Tibial artery (tissue), 4 donors: Measurements from ENCODE around the gene SLC39A3.

Experiments used
- DNase-seq, 2 donors: peaks; one replicate each; pipeline ENCODE4 v3.0.0-alpha.2; 2019
- H3K27ac ChIP-seq, 2 donors: fragments of 200-600 bp; sonication (generic) in 1 of 2; 1 replicate in 1 of 2; 2 replicates in 1 of 2; pipeline ENCODE4 v1.5.1; 2018 to 2019; ENCODE audit warnings: mild to moderate bottlenecking in 1 of 2
- H3K27me3 ChIP-seq, 2 donors: fragments of 200-600 bp; sonication (generic) in 1 of 2; one replicate each; pipeline versions ENCODE4 v1.5.1 to v1.6.0; 2016 to 2019
- H3K36me3 ChIP-seq, 3 donors: fragments of 200-600 bp; sonication (generic) in 2 of 3; one replicate each; pipeline ENCODE4 v1.5.1; 2016 to 2019; ENCODE audit warnings: mild to moderate bottlenecking in 2 of 3
- H3K4me1 ChIP-seq, 4 donors: fragments of 200-600 bp; sonication (generic) in 2 of 4; 1 replicate in 3 of 4; 2 replicates in 1 of 4; pipeline ENCODE4 v1.5.1; 2016 to 2019
- H3K4me3 ChIP-seq, 2 donors: fragments of 200-600 bp; sonication (generic) in 1 of 2; 1 replicate in 1 of 2; 2 replicates in 1 of 2; pipeline ENCODE4 v1.5.1; 2018 to 2019; ENCODE audit warnings: mild to moderate bottlenecking in 2 of 2
- H3K9me3 ChIP-seq, 3 donors: fragments of 200-600 bp; sonication (generic) in 1 of 3; one replicate each; pipeline ENCODE4 v1.5.1; 2016 to 2019
- intact Hi-C: fragments of 100-400 bp; cut with DNase I; formaldehyde crosslinking; loops from one replicate; pipeline ENCODE4 v1.15.0; 2023; ENCODE audit warnings: low total_unique reads
- TF ChIP-seq, protein P1 (sequence below), 2 experiments: fragments of 200-600 bp in 1 of 2; fragments of 450-650 bp in 1 of 2; IDR thresholded peaks; one replicate each; pipeline ENCODE4 v1.5.1; 2017 to 2019; ENCODE audit warnings: antibody characterized with exemption in 2 of 2, mild to moderate bottlenecking in 1 of 2, moderate library complexity in 1 of 2

SLC39A3 gene, protein sequence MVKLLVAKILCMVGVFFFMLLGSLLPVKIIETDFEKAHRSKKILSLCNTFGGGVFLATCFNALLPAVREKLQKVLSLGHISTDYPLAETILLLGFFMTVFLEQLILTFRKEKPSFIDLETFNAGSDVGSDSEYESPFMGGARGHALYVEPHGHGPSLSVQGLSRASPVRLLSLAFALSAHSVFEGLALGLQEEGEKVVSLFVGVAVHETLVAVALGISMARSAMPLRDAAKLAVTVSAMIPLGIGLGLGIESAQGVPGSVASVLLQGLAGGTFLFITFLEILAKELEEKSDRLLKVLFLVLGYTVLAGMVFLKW

DNA sequence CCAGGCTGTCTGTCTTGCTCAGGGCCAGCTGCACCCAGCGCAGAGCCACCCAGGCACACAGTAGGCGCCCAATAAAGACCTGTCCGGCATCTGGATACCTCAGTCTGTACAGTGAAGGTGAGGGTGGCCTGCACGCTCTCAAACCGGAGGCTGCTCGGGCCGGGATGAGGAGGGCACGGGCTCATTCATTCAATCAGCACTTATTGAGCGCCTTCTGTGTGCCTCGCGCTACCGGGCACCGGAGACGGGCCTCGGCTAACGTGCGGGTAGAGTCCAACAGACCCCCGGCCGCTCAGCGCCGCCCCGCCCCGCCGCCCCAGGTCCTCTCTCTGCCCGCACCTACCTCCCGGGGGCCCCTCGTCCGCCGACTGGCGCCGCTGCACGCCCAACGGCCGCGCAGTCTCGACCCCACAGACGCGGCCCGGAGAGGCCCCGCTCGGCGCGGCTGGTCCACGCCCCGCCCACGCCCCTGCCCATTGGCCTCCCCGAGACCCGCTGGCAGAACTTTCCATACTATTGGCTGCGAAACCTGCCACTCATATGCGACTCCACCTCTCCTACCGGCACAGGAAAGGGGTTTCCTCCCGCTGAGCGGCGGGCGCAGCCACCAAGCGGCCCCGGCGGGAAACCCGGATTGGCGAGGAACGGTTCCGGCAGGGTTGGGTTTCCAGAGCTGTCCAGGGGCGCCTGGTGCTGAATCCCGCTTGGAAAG lies at the start of gene SLC39A3:
Gene SLC39A3, minus strand, starts transcription at position 416 of the 712 bp plus-strand sequence. CDS start 2,760 bp downstream, outside the sequence.
- Histone ChIP-seq H3K27ac (peak within 1 kb of the TSS; percentile 61 to 68), H3K4me3 (peak within 1 kb of the TSS; percentile 73 to 79), H3K4me1 (peaks cover 0 to 15% (median 12%) of the 10 kb centered on the region in 4 donors), H3K27me3 (peaks cover 0 to 9% of the 10 kb centered on the region in 2 donors), H3K36me3 (peaks cover 13 to 25% (median 20%) of the 10 kb centered on the region in 3 donors), H3K9me3 (no peaks in the 10 kb centered on the region)
- TF ChIP-seq, protein P1, sequence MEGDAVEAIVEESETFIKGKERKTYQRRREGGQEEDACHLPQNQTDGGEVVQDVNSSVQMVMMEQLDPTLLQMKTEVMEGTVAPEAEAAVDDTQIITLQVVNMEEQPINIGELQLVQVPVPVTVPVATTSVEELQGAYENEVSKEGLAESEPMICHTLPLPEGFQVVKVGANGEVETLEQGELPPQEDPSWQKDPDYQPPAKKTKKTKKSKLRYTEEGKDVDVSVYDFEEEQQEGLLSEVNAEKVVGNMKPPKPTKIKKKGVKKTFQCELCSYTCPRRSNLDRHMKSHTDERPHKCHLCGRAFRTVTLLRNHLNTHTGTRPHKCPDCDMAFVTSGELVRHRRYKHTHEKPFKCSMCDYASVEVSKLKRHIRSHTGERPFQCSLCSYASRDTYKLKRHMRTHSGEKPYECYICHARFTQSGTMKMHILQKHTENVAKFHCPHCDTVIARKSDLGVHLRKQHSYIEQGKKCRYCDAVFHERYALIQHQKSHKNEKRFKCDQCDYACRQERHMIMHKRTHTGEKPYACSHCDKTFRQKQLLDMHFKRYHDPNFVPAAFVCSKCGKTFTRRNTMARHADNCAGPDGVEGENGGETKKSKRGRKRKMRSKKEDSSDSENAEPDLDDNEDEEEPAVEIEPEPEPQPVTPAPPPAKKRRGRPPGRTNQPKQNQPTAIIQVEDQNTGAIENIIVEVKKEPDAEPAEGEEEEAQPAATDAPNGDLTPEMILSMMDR (IDR thresholded peaks at IDR 0.05) = peak; percentile 15 to 54
- DNase-seq = peak; percentile 99
- intact Hi-C loops = no loop called here

DNA sequence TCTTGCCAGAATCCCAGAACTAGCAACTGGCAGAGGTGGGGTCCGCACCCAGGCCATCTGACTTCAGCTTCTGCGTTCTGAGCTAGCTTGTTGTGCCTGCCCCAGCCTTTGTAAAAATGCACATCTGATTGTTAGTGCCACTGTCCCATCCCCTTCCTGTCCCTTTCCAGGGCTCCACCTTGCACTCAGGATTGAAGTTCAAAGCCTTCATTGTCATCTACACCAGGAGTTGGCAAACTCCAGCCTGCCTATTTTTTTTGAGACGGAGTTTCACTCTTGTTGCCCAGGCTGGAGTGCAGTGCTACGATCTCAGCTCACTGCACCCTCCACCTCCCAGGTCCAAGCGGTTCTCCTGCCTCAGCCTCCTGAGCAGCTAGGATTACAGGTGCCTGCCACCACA lies 48.4 kb upstream of the SLC39A3 start:
- H3K36me3 ChIP-seq = peaks cover 0 to 32% (median 13%) of the 10 kb centered on the region in 3 donors
- no peaks in the 10 kb centered on the region for H3K9me3 ChIP-seq
- no peak overlapping the region for H3K4me3 ChIP-seq
- peaks cover 0 to 31% (median 21%) of the 10 kb centered on the region in 4 donors for H3K4me1 ChIP-seq
- no peak for DNase-seq
- intact Hi-C loops = no loop called here
- TF ChIP-seq, protein P1 (IDR thresholded peaks at IDR 0.05) = no peak
- H3K27me3 ChIP-seq = no peaks in the 10 kb centered on the region
- H3K27ac ChIP-seq = no peak overlapping the region

DNA sequence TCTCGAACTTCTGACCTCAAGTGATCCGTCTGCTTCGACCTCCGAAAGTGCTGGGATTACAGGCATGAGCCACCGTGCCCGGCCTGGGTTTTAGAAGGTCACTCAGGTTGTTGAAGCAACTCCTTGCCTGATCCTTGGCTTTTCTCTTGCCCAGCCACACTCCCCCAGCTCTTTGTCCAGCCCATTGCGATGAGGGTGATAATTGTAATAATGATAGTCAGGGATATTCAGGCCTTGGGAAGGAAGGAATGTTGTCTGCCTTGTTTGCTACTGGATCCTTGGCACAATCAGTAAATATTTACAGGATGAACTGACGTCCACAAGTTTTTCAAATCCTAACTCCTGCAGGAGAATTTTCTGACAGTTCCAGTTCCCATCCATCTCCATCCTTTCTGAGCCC lies 47.3 kb upstream of the SLC39A3 start:
- Histone ChIP-seq H3K27me3 (no peaks in the 10 kb centered on the region), H3K4me3 (no peak overlapping the region), H3K4me1 (peaks cover 0 to 36% (median 25%) of the 10 kb centered on the region in 4 donors), H3K27ac (no peak overlapping the region), H3K36me3 (peaks cover 0 to 21% (median 13%) of the 10 kb centered on the region in 3 donors), H3K9me3 (no peaks in the 10 kb centered on the region)
- intact Hi-C loops = no loop called here
- TF ChIP-seq, protein P1 (IDR thresholded peaks at IDR 0.05) = no peak
- no peak for DNase-seq

DNA sequence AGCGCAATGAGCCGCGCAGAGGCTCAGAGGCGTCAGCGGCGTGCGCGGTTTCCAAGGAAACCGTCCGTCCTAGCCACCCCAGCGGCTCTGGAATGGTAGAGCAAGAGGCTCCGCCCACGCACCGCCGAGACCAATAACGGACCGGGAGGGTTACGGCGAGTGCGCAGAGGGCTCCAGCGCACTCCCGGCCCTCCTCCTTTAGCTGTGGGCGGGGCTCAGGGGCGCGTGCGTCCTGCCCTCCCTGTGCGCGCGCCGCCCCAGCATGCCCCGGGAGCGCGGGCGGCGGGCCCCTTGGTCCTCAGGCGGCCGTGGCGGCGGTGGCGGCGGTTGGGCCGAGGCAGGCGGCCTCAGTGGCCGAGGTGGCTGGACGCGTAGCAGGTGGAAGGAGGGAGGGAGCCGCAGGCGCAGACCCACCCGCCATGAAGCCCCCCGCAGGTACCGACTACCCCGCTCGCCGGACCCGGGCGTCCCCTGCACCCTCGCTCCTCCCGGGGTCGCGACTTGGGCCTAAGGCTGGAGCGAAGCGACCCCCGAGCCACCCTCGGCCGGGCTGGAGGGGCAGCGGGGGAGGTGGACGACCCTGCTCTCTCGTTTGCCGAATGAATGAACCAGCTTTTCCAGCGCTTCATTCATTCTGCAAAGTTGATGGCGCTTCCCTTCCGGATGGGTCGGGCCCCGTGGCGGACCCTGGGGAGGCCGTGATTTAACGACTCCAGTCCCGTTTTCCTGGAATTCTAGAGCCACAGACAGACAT lies 45.6 kb upstream of the SLC39A3 start, which contains the start of gene THOP1:
Gene THOP1, plus strand, starts transcription at position 260 of the 754 bp plus-strand sequence. Its CDS starts 160 bp downstream, at position 420.
- H3K4me1 ChIP-seq = peaks cover 0 to 53% (median 36%) of the 10 kb centered on the region in 4 donors
- intact Hi-C loops = no loop called here

DNA sequence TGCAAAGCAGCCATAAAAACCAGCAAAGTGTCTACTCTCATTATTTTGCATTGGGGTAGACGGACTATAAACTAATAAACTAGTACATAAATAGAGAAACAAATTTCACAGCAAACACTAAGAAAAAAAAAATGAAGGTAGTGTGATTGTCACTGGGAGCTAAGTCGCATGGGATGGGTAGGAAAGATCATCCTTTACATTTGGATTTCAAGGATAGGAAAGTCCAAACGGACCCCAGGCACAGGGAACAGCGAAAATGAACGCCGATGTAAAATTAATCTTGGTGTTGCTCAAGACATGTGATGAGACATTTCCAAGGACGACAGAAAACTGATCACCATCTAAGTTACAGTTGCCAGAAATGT lies 43.9 kb upstream of the SLC39A3 start:
- TF ChIP-seq, protein P1 (IDR thresholded peaks at IDR 0.05) = no peak
- H3K4me3 ChIP-seq = peak overlapping the region; percentile 74 to 99
- peak overlapping the region in 1 of 2 donors; percentile 91 for H3K27ac ChIP-seq
- peaks cover 0 to 4% (median 0%) of the 10 kb centered on the region in 3 donors for H3K36me3 ChIP-seq
- no peaks in the 10 kb centered on the region for H3K27me3 ChIP-seq
- H3K9me3 ChIP-seq = no peaks in the 10 kb centered on the region
- H3K4me1 ChIP-seq = peaks cover 0 to 66% (median 38%) of the 10 kb centered on the region in 4 donors
- intact Hi-C loops = no loop called here
- no peak for DNase-seq

More for the DNA sequence above, 45.6 kb upstream of the SLC39A3 start, which contains the start of gene THOP1:
- TF ChIP-seq, protein P1 (IDR thresholded peaks at IDR 0.05) = no peak
- H3K36me3 ChIP-seq = peaks cover 0 to 4% (median 0%) of the 10 kb centered on the region in 3 donors
- peak; percentile 99 for DNase-seq
- H3K27ac ChIP-seq = peak within 1 kb of the TSS; percentile 37 to 70
- H3K9me3 ChIP-seq = no peaks in the 10 kb centered on the region
- no peaks in the 10 kb centered on the region for H3K27me3 ChIP-seq
- peak within 1 kb of the TSS; percentile 66 to 79 for H3K4me3 ChIP-seq
